Measurements from ENCODE around the gene SYNE1.

The SYNE1 gene

DNA sequence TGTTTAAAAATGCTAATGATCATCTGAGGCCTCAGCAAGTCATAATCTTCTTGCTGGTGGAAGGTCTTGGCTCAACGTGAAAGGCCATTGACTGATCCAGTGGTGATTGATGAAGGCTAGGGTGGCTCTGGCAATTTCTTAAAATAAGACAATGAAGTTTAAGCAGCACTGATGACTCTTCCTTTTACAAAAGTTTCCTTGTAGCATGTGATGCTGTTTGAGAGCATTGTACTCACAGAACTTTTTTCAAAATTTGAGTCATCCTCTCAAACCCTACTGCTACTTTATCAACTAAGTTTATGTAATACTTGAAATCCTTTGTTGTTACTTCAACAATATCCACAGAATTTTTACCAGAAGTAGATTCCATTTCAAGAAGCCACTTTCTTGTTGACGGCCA lies 447.4 kb downstream of the SYNE1 start:
- TF ChIP-seq, protein P1, sequence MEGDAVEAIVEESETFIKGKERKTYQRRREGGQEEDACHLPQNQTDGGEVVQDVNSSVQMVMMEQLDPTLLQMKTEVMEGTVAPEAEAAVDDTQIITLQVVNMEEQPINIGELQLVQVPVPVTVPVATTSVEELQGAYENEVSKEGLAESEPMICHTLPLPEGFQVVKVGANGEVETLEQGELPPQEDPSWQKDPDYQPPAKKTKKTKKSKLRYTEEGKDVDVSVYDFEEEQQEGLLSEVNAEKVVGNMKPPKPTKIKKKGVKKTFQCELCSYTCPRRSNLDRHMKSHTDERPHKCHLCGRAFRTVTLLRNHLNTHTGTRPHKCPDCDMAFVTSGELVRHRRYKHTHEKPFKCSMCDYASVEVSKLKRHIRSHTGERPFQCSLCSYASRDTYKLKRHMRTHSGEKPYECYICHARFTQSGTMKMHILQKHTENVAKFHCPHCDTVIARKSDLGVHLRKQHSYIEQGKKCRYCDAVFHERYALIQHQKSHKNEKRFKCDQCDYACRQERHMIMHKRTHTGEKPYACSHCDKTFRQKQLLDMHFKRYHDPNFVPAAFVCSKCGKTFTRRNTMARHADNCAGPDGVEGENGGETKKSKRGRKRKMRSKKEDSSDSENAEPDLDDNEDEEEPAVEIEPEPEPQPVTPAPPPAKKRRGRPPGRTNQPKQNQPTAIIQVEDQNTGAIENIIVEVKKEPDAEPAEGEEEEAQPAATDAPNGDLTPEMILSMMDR (conservative IDR thresholded peaks at IDR 0.05; ENCODE audit: low read depth, low read length): no peak
- H3K4me3 ChIP-seq (ENCODE audit: low read length): no peak overlapping the region
- no peak for DNase-seq (ENCODE audit: low read depth)

DNA sequence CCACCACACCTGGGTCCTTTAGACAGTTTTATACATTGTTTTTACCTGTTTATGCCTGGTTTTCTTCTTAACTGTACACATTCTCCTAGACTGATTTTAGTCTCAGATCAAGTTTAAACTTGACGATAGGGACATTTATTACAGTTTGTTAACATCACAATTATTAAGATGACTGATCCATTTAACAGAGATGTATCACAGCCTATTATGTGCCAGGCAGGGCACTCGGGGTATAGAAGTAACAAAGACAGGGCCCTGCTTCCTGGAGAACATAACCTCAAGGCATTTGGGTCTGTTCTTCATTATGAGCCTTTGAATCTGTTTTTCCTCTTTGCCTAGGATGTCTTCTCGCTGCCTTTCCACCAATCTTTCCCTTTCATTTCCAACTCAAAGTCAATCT lies 449.2 kb downstream of the SYNE1 start:
- DNase-seq (ENCODE audit: low read depth): no peak
- TF ChIP-seq, protein P1 (conservative IDR thresholded peaks at IDR 0.05; ENCODE audit: low read depth, low read length): no peak

DNA sequence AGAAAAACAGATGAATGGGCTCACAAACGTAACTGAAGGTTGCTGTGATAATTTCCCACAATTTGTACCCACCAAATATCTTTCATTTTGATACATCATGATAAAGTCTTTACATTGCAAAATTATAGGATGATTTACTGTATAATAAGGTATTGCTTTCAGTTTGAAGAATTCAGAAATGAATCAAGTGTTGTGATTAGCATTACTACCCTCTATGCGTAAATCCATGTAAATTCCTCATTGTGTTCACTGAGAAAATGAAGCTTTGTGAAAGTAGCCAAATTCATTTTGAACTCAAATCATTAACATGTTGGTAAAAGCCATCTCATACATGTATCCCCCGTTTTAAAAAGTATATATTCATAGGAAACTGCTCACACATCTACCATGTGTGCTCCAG lies 450.3 kb downstream of the SYNE1 start:
- no peak overlapping the region for H3K4me3 ChIP-seq (ENCODE audit: low read length)
- TF ChIP-seq, protein P1 (conservative IDR thresholded peaks at IDR 0.05; ENCODE audit: low read depth, low read length): no peak
- DNase-seq (ENCODE audit: low read depth): no peak

More for the DNA sequence above, 449.2 kb downstream of the SYNE1 start:
- H3K4me3 ChIP-seq (ENCODE audit: low read length): no peak overlapping the region

DNA sequence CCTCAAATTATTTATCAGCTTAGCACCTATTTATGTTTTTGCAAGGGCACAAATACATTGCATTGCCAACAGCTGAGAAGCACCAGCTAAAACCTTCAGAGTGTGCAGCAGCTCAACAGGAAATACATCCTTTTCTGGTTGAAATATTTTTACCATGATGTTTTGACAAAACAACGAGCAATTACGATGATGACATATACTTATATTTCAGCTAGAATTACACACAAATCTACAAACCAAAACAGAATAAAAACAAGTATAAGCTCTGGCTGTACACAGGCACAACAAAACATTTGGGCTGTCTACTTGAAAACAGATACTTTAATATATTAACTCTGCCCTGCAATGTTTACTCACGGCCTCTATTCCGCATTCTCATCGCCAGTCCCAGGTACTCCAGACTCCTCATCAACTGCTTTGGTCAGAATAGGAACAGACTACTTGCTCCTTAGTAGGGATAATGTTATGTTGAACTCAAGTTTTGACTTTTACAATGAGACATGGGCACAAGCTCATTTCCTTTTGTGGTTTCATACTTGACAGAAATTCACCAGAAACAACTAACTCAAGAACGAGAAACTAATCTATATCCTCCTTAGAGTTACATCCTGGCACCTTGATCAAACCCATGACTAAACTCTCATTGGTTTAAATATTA lies 452.1 kb downstream of the SYNE1 start:
- TF ChIP-seq, protein P1 (conservative IDR thresholded peaks at IDR 0.05; ENCODE audit: low read depth, low read length): no peak
- no peak for DNase-seq (ENCODE audit: low read depth)
- no peak overlapping the region for H3K4me3 ChIP-seq (ENCODE audit: low read length)

DNA sequence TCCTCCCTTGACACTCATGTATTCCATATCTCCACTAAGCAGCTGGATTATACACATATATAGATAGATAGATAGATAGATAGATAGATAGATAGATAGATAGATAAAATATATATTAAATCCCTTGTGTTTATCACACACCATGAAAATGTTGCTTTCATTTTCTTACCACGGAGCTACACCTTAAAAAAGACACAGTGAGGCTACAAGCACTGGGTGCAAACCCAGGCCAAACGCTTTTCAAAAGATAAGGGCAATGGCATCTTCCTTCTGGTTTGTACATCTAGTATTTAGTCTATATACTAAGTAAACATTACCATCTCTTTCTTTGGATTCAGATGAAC lies 452.6 kb downstream of the SYNE1 start:
- no peak overlapping the region for H3K4me3 ChIP-seq (ENCODE audit: low read length)
- TF ChIP-seq, protein P1 (conservative IDR thresholded peaks at IDR 0.05; ENCODE audit: low read depth, low read length): no peak
- DNase-seq (ENCODE audit: low read depth): no peak

DNA sequence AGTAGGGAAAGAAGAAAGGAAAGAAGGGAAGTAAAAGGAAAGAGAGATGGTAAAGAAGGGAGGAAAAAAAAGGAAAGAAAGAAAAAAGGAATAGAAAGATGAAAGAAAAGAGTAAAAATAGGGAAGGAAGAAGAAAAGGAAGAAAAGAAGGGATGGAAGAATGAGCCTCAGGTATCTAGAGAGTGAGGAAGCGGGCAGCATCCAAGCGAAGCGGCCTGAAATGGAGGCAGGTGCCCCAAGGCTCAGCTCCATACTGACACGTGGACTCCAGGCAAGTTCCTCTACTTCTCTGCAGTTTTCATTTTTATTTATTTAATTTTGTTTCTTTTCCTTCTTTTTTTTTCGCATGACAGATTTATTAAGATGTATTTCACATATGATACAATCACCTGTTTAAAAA lies 456.6 kb downstream of the SYNE1 start:
- TF ChIP-seq, protein P1 (conservative IDR thresholded peaks at IDR 0.05; ENCODE audit: low read depth, low read length): no peak
- DNase-seq (ENCODE audit: low read depth): no peak
- H3K4me3 ChIP-seq (ENCODE audit: low read length): no peak overlapping the region

DNA sequence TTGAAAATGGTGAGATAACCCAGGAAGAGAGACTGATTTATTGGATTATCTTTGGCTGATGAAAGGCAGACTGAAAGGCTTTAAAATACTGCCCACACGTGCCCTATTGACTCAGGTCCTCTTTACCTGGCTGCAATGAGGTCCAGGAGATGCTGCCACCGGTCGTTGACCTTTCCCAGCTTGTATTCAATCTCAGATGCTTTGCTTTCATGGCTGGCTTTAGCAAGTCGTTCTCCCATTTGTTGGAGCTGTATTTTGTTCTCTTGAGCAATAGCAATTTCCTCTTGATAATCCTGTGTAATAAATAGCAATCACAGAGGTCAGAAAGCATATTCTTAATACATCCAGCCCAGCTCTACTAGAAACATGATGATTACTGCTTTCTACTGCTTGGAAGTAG lies 460.9 kb downstream of the SYNE1 start:
- no peak for DNase-seq (ENCODE audit: low read depth)
- TF ChIP-seq, protein P1 (conservative IDR thresholded peaks at IDR 0.05; ENCODE audit: low read depth, low read length): no peak
- no peak overlapping the region for H3K4me3 ChIP-seq (ENCODE audit: low read length)

Measured in retinal pigment epithelial cell (primary cell).